GM21786 (cell line): ENCODE results near the gene NFASC.

ENCODE experiments used
- ATAC-seq: cut with Tn5 transposase; IDR thresholded peaks from one replicate; pipeline ENCODE4 v1.9.1; 2021; ENCODE audit not compliant: unreplicated experiment

NFASC gene

DNA sequence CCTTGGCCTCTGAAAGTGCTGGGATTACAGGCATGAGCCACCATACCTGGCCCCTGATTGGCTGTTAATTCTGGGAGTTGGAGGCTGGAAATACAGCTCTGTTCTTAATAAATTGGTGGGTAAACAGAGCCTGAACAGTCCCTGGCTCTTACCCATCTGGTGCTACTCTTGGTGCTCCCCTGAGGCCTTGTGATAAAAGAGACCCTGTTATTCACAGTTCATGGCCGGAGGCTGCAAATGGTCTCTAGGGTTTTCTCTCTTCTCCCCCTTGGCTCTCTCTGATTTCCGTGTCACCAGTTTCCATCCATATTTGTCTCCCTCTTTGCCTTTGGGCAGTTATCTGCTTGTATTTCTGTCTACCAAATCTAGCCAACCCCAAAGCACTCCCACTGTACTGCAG lies 17.2 kb downstream of the NFASC start:
- no peak for ATAC-seq

DNA sequence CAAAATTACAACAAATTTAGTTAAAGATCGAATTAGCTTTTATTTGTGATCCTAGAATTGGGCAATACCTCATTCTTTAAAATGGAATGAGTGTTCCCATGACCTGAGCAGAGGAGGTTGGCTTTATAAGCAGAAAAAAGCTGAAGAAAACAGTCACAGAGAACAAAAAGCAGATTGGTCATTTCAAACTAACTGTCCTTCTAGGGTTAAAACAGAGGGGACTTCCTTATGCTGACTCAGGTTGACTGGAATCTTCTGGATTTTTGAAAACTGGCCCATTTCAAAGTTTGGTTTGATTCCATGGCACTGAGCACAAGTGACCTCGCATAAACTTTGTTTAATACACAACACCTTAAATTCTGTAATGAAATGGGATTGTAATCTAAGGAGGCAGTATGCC lies 17.6 kb downstream of the NFASC start:
- no peak for ATAC-seq

DNA sequence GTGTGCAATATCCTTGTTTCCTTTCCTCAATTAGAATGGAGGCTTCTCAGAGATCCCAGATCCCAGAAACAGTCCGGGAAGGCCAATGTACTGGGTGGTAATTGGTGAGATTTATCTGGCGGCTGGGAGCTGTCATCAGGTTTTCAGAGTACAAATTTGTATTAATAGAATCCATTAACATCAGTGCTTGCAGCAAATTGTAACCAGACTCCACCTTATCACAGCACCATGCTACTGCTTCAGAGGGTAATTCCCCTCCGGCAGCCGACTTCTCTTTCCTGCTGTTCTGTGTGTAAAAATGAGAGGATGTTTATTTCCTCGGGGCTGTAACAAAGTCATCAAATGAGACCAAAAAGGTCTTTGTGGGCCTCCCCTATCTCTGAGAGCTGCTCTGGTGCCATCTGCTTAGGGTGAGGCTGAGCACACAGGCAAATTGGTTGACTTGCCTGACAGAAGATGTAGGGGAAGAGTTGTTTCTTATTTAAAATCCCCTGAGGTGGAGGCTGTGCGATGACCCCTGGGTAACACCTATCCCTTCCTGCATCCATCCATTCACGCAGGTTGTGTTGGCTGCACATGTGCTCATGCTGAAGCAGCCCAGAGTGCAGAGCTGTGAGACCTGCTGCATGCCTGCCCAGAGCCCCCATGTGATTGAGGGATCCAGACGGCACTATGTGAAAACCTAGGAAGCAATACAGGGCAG lies 19.2 kb downstream of the NFASC start:
- ATAC-seq, result no peak

DNA sequence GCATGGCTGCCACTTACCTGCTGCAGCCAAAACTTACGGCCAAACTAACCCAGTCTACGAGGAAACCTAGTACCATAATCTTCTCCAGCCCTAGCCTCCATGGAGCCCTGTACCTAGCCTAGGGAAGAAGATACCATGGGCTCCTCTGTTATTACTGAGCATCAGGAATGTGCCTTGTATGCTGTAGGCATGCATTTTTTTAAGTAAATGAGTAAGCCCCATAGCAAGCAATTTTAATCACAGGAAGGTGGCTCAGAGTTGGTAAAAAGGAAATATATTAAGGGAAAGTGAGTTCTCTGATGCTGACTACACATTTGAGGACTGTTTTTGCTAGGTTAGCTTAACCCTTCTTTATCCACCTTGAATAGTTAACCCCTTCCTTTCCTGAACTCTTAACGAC lies 21.2 kb downstream of the NFASC start:
- no peak for ATAC-seq

DNA sequence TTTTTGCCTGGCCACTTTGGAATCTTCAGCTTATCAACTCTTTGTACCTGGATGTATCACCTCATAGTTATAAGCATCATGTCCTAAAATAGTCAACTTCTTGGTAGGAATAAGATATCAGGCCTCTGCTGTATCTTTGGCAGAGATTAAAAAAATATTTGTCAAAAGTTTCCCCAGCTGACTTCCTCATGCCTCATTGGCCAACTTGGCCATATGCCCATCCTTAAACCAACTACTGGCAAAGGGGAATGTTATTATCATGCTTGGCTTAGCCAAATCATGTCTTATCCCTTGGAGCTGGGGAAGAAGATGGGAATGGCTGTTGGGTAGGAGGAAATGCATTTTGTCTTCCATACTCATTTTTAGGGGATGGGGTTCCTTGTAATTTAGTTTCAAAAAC lies 23.4 kb downstream of the NFASC start:
- no peak for ATAC-seq

DNA sequence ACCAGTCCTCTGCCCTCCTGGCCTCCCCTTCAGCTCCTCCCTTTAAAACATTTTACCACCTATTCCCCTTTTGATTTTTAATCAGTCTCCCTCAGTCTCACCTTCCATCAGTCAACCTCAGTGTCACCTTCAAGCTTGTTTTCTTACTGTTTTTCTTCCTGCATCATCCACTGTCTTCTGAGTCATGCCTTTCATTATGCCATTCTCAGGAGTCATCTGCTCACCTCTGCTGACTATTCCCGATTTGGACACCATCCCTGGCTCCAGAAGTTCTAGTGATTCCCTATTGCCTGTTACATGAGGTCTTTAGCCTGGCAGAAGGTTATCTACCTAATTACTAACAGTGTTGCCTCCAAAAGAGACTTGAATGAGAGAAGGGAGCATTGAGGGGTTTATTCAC lies 23.9 kb downstream of the NFASC start:
- no peak for ATAC-seq

DNA sequence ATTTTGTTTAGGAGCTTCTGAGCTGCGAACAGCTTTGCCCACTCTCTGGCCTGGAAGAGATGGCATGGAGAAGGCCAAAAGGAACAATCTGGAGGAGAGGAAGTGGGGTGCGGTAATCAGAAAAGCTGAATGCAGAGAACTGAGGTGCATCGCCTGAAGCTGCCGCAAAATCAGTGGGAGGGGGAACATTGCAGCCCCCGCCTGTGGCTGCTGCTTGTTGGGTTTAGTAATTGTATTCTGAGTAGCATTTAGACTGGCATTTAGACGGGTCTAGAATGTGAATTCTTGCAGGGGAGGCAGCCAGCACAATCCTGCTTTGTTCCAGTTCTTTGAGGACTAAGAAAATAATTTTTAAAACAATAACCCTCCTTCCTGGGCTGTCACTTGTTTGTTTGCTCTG lies 25.4 kb downstream of the NFASC start:
- ATAC-seq, result no peak

DNA sequence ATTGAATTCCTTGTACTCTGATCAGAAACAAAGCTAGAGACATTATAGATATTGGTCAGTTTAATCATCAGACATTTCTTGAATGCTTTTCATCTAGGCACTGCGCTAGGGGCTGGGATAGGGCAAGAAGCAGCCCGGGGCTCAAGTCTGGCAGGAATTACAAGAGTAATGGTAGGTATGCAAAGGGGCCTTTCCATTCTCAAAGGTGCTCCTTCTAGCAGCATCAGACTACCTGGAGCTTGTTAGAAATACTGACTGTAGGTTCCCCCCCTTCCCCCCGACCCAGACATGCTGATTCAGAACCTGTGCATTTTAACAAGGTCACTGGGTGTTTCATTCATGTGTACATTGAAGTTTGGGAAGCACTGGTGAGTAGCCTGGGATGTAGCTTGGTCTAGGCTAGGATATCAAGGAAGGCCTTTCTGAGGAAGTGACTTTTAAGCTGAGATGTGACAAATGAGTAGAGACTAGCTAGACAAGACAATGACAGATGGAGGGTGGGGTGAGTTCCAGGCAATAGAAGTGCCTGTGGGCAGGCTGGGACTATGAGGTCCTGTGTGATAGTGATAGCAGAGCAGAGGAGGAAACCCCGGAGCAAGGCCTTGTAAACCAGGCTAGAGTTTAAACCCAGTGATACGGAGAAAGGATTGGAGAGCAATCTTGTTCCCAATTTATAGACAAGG lies 26.3 kb downstream of the NFASC start:
- no peak for ATAC-seq

DNA sequence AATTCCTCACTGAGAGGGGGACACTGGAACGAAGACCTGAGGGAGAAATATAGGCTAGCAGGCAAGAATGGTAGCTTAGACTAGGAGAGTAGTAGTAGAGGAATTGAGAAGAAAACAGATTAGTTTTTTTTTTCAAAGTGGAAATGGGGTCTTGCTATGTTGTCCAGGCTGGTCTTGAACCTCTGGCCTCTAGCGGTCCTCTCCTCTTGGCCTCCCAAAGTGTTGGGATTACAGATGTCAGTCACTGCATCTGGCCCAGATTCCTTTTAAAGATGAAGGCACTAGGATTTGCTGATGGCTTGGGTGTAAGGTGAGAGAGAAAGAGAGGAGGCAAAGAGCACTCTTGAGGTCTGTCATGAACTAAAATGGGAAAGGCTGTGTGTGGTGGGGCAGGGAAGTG lies 30.1 kb downstream of the NFASC start:
- no peak for ATAC-seq

DNA sequence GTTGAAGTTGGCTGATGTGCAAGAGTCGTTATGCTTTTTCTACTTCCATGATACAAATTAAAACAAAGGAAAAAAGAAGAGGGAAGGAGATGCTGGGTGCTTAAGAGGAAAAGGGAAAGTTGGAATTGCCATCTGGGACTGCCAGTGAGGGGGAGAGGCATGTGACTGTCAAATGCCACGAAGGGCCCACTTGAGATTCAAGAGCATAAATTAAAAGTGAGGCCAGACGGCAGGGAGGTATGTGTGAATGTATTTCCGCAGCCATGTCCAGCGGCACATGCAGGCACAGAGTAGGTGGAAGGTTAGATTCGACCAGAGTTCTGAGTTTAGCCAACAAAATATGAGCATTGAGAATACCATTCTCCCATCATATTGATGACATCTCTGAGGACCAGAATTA lies 32.0 kb downstream of the NFASC start:
- no peak for ATAC-seq

DNA sequence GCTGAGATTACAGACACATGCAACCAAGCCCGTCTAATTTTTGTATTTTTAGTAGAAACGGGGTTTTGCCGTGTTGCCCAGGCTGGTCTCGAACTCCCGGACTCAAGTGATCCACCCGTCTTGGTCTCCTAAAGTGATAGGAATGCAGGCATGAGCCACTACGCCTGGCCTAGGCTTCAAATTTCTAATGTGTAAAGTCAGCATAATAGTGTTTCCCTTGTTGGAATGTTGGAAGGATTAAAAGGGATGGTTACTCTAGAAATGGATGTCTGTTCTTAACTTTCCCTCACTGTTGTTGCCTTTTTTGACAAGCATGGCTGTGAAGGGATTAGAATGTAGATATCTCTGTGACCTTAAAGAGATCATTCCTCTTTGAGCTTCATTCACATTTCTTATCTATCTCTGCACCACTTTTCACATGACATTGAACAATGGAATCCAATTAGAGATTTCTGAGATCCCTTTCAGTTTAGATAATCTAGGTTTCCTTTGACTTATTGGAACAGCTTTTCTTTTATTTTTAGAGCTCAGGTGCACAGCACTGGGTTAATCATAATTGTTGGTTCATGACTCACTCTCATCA lies 33.7 kb downstream of the NFASC start:
- no peak for ATAC-seq

DNA sequence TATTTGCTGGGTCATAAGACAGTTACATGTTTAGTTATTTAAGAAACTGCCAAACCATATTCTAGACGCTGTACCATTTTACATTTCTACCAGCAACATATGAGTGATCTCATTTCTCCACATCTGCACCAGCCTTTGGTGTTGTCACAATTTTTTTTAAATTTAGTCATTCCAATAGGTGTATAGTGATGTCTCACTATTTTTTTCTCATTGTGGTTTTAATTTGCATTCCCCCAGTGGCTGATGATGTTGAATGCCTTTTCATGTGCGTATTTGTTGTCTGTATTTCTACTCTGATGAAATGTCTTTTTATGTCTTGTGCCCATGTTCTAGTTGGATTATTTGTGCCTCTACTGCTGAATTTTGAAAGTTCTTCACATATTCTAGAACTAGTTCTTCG lies 38.4 kb downstream of the NFASC start:
- ATAC-seq, result no peak

DNA sequence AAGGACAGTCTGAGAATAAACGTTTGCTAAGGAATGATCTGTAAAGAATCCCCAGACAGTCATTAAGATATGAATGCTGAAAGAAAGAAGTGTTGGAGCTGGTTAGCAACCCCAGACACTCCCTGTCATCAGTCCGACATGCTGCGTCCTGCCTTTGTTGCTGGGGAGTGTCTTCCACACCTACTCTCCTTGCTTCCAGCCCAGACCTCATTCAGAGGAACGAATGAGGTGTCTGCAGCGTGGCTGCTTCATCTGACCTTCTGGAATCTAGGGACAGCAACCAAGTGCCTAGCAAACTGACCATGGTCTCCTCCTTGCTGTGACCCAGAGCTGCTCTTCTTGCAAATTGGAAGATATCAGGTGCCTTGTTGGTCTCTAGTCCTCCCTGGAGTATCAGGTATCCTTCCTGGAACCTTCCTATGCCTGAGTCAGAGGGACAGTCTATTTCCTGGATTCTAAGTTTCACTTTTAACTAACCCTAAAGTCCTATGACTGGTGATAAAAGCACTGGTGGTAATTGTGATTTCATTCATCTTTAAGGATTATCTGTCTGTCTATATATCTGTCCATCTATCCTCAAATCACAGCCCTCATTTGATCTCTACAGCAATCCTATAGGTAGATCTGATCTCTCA lies 45.3 kb downstream of the NFASC start:
- no peak for ATAC-seq

DNA sequence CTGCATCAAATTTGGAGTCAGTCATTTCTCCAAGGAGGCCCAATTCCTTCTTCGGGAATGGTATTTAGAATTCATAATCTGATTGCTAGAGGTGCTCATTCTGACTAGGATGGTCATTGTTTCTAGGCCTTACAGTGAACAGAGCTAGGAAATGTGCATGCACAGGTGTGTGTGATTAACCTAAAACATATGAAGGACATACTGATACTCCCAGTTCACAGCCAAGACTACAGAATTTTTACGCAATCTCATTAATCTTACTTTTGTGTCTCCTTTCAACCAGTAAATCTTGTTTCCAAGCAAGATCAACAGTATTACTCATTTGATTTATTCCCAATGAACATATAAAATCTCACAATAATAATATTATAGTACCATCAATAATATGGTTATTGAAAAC lies 47.1 kb downstream of the NFASC start:
- ATAC-seq, result no peak

DNA sequence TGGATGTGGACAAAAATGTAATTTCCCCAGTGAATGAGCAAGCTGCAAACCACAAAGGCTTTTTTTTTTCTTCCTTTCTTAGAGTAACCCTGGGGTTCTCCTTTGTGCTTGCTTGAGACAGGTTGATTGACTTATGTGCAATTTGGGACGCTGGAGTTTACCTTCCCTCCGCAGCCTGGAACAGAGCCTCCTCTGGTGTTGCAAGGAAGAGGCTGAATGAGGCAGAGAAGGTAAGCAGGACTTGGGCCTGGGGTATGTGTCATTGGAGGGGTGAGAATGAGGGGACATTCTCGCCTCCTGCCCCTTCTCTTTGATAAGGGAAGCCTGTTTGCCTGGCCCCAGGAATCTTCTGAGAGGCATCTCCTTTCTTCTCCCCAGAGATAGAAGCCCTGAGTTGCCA lies 49.8 kb downstream of the NFASC start:
- ATAC-seq, result no peak

DNA sequence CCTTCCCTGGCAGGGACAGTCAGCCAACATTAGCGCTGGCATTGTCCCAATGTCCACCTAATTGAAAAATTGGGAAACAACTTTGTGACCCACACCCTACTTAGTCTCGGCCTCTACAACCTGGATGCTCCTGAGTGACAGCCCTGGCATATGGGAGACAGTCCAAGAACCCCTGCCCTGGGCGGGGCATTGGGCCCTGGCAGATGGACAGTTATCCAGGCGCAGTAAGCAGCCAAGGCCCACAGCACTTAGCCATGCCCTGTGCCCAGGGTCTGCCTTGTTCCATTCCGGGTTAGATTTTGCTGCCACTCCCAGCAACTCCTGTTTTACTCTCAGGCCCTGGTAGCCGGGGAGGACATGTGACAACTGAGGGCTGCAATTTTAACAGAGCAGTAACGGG lies 50.3 kb downstream of the NFASC start:
- ATAC-seq, result no peak

DNA sequence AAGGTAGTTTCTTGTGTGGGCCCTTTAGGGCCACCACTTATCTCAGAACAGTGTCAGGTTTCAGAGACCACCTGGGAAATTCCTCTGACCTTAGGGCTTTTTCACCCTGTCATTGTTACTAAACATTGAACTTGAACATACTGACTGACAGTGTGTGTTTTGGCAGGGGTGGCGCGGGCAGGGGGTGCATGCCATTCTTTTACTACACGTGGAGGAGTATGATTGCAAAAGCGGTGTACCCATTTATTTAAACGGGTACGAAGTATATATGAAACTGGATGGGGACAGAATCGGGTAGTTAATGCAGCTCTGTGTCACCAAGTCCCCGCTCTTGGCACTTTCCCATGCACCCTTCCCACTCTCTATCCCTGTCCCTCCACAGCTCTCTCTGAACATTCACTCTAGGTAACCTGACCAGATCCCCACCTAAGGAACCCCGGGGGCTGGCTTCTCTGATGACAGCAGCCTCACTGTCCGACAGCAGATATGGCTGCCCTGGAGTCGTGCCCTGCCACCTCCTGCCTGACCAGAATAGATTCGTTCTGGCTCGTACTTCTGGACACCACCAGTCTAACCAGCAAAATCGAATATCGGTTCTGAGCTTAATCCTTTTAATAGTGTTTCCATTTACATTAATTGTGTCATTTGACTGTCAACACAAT lies 51.3 kb downstream of the NFASC start:
- no peak for ATAC-seq

DNA sequence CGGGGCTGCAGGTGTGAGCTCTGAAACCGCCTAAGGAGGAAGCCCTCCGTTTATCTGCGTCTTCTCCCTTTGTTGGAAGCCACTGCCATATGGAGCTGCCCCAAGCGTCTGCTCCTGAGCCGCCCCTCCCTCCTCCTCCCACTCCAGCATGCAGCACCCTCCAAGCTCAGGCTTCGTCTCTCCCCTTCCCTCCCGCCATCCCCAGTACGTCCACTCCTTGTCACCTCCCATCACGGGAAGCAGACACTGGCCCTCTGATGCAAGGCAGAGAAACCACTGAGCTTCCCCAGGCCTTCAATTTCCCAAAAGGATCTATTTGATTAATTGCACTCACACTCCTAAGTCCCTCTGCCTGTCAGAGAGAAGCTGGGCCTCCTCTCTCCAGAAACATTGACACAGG lies 52.5 kb downstream of the NFASC start:
- no peak for ATAC-seq

DNA sequence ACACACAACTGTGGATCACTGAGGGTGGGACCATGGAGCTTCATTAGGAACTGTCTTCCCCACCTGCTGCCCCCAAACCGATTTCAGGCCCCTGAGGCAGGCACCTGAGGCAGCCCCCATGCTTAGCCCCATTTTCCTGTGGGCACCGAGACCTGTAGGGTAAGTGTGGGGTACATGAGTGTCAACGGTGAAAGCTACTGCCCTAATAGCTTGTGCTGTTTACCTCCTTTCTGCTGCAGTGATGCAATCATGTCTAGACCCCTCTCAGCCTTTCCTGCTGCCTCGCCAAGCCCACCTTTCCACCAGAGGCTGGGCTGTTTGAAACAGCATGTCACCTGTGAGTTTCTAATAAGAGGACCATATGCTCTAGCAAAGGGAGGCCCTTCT lies 53.0 kb downstream of the NFASC start:
- ATAC-seq, result no peak

DNA sequence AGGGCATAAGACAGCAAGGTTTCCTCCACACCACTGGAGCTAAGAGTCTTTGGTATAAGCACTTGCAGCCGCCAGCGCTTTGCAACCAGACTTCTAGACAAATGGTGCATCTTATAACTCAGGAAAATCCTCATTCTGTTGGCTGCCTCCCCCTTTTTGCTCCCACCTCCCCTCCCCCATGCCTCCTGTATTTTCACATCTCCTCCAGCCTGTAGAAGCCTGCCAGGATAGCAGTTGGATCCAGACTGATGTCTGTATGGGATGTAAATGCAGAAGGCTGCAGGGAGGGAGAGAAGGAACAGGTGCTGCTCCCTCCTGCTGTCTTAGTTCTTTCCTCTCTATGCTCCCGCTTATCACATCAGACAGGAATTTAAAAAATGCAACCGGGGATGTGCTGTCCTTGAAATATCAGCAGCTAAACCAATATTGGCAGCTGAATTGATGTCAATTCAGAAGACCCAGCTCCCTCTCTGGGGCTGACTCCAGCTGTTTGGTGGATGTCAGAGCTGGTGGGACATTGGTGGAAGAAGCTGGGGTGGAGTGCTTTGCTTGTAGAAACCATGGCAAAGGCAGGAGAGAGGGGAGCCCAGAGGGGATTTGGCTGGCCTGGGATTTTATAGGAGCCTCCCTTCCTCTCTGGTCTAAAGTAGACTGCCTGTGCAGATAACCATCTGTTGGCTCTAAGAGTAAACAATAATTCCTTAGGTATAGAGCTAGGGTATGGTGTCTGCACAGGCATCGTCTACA lies 53.5 kb downstream of the NFASC start:
- no peak for ATAC-seq

DNA sequence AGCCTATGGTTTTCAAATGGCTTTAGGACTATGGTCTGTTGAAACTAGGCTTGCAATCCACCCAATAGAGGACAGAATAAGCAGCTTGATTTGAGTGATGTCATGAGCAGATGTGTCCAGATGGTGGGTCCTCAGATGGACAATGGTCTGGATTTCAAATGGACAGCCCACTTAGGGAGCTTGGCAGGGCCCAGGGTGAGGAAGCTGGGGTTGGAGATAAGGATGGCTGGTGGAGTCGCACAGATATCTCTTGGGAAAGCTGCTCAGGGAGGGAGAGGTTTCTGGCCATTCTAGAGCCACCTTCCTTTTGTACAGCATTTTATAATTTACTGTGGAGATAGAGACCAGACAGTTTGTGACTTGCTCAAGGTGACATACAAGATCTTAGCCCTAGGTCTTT lies 55.0 kb downstream of the NFASC start:
- no peak for ATAC-seq
